Right ventricle myocardium inferior (tissue), 1 donor: ENCODE measurements around the gene PRR15L. TPM values are rescaled to one million over a fixed set of nuclear protein-coding genes. Genes with fewer than 3 reads are reported as not detected.
"Not testable (repeated sequence)": the region's sequence is repeated elsewhere in the genome, so short reads cannot be mapped to it uniquely, and the experiment has no call there.

Experiments used
- ATAC-seq: fragments of 200-7000 bp; cut with Tn5 transposase; one replicate; pipeline ENCODE4 v1.9.1; 2020; ENCODE audit warnings: mild to moderate bottlenecking, moderate library complexity
- DNase-seq: peaks from one replicate; pipeline ENCODE4 v3.0.0; 2021; ENCODE audit errors: missing footprints
- intact Hi-C: fragments of 100-400 bp; cut with DNase I; formaldehyde crosslinking; loops from one replicate; pipeline ENCODE4 v1.11.0; 2022
- total RNA-seq: library from RNA; stranded (reverse); fragmentation: NEBNext Ultra II Directional; extraction: Animal tissue kit (Norgen Biotek cat#: 25700); gene quantifications from one replicate; pipeline ENCODE4 v1.2.1, GENCODE V29; 2021
- donor health status: DM: no; HTN: yes; CAD: no; lungs with severe emphysema.

PRR15L gene
- total RNA-seq, 1 donor from 2014 or later, result not detected

- DNase-seq, ATAC-seq, intact Hi-C loops: not testable (repeated sequence)
Measured at GRCh38 chr17:47919889-47920288, 37.8 kb downstream of the PRR15L start.

- ATAC-seq, result no peak
- no peak for DNase-seq
- intact Hi-C loops, result no loop called here
Measured at GRCh38 chr17:47918991-47919390, 38.7 kb downstream of the PRR15L start.

- intact Hi-C loops, result no loop called here
- DNase-seq, result no peak
- ATAC-seq, result no peak
Measured at GRCh38 chr17:47918006-47918405, 39.7 kb downstream of the PRR15L start.

GRCh38 chr17:47917581-47917980, 40.1 kb downstream of the PRR15L start:
- ATAC-seq (no peak), DNase-seq (no peak)
- intact Hi-C loops, result loop anchor here (2.0 kb wide), 1 partner anchor 23 kb away; the partner anchor contains the start of gene PNPO

GRCh38 chr17:47916489-47917208, 41.0 kb downstream of the PRR15L start:
- DNase-seq, result peak; percentile 64
- intact Hi-C loops, result loop anchor here (2.0 kb wide), 1 partner anchor 24 kb away; the partner anchor contains the start of gene PNPO
- ATAC-seq, result no peak

- ATAC-seq (peak; percentile 74), DNase-seq (peak; percentile 65)
- intact Hi-C loops, result loop anchor here (2.0 kb wide), 1 partner anchor 25 kb away; the partner anchor contains the start of gene PNPO
Measured at GRCh38 chr17:47915776-47916398, 41.8 kb downstream of the PRR15L start.

GRCh38 chr17:47914306-47914948, 43.3 kb downstream of the PRR15L start:
- ATAC-seq (peak; percentile 68), DNase-seq (peak; percentile 33)
- intact Hi-C loops, result no loop called here

- DNase-seq (no peak), ATAC-seq (no peak)
- intact Hi-C loops, result no loop called here
Measured at GRCh38 chr17:47913050-47913449, 44.6 kb downstream of the PRR15L start.

GRCh38 chr17:47907932-47908562, 49.6 kb downstream of the PRR15L start:
- no peak for ATAC-seq
- DNase-seq, result no peak
- intact Hi-C loops, result no loop called here

GRCh38 chr17:47906443-47906842, 51.2 kb downstream of the PRR15L start:
- intact Hi-C loops, result no loop called here
- ATAC-seq (no peak), DNase-seq (no peak)

GRCh38 chr17:47905221-47905733, 52.4 kb downstream of the PRR15L start:
- intact Hi-C loops, result no loop called here
- DNase-seq, result no peak
- peak; percentile 86 for ATAC-seq

GRCh38 chr17:47902039-47902744, 55.5 kb downstream of the PRR15L start:
- intact Hi-C loops, result no loop called here

More at GRCh38 chr17:47902039-47902744, 55.5 kb downstream of the PRR15L start:
- no peak for DNase-seq
- no peak for ATAC-seq

Other genes starting within 250 kb of the PRR15L start
- 0.27 TPM for gene TBX21, start 224.6 kb downstream of the PRR15L start, total RNA-seq
- gene OSBPL7, start 136.1 kb downstream of the PRR15L start, total RNA-seq, result 5.4 TPM
- 54.9 TPM for gene MRPL10, start 126.3 kb downstream of the PRR15L start, total RNA-seq
- gene LRRC46, start 126.2 kb downstream of the PRR15L start, total RNA-seq, result 0.30 TPM
- gene SCRN2, start 116.6 kb downstream of the PRR15L start, total RNA-seq, result 27.0 TPM
- 0.19 TPM for gene SP6, start 106.7 kb downstream of the PRR15L start, total RNA-seq
- 11.7 TPM for gene SP2, start 61.6 kb downstream of the PRR15L start, total RNA-seq
- 27.8 TPM for gene PNPO, start 16.3 kb downstream of the PRR15L start, total RNA-seq
- gene CDK5RAP3, start 13.2 kb upstream of the PRR15L start, total RNA-seq, result 50.0 TPM
- 52.9 TPM for gene COPZ2, start 79.9 kb upstream of the PRR15L start, total RNA-seq
- 775 TPM for gene NFE2L1, start 90.5 kb upstream of the PRR15L start, total RNA-seq
- gene CBX1, start 143.6 kb upstream of the PRR15L start, total RNA-seq, result 40.0 TPM
- 10.5 TPM for gene SNX11, start 149.9 kb upstream of the PRR15L start, total RNA-seq